Activated T-helper 2 cell treated with anti-CD3 and anti-CD28 coated beads, Interferon-gamma antibody, Interleukin-2, Interleukin-4, amounts not matched to agents 10 μg/mL and 5 μg/mL and 100 μg/mL, durations not matched to agents 14 hours and 24 hours and 36 hours (primary cell): ENCODE results near the gene KCNJ16. TPM values are rescaled to one million over a fixed set of nuclear protein-coding genes. Genes with fewer than 3 reads are reported as not detected.

Experiments used
- DNase-seq: peaks from one replicate; pipeline ENCODE4 v3.0.0; 2021; ENCODE audit warnings: low spot score
- H3K27ac Mint-ChIP-seq: one replicate; pipeline ENCODE4 v1.8.0; 2021; ENCODE audit warnings: mixed read lengths
- H3K27me3 Mint-ChIP-seq: one replicate; pipeline ENCODE4 v1.8.0; 2021; ENCODE audit warnings: low read depth, mixed read lengths
- H3K36me3 Mint-ChIP-seq: one replicate; pipeline ENCODE4 v1.8.0; 2021; ENCODE audit warnings: low read depth, mixed read lengths
- H3K4me1 Mint-ChIP-seq: one replicate; pipeline ENCODE4 v1.8.0; 2021; ENCODE audit warnings: low read depth, mixed read lengths
- H3K4me3 Mint-ChIP-seq: one replicate; pipeline ENCODE4 v1.8.0; 2021; ENCODE audit warnings: low read depth, mild to moderate bottlenecking, moderate library complexity, mixed read lengths
- H3K9me3 Mint-ChIP-seq: one replicate; pipeline ENCODE4 v1.8.0; 2021; ENCODE audit warnings: mixed read lengths
- intact Hi-C: fragments of 100-400 bp; cut with micrococcal nuclease; formaldehyde crosslinking; loops from one replicate; pipeline ENCODE4 v1.15.1; 2023
- total RNA-seq: library from RNA; stranded (reverse); gene quantifications from 2 replicates; pipeline ENCODE4 v1.2.3, GENCODE V29; 2022

Gene KCNJ16
- total RNA-seq, 1 donor from 2014 or later = not detected

DNA sequence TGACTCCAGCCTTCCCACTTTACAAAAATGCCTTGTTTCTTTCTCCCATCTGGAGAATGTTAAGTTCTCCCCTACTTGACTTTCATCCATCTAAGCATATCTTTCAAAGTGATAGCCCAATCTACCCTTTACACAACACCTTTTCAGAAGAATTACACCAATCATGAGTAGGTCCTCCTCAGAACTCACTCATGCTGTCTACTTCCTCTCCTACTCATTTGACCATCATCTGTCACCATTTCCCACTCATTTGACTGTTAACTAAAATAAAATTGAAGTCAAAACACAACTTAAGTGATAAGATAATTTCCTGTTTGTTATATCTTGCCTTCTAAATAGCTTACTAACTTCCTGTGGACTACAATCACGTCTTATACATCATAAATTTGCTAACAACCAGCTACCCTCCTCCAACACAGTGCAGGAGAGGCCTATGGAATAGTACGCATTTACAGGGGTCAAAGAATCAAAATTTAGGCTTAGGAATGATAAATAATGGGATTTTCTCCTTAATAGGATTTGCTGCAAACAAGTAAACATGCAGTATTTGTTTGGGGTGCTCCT lies 16.1 kb downstream of the KCNJ16 start:
- peaks cover 3% of the 10 kb centered on the region for H3K36me3 Mint-ChIP-seq
- peak overlapping the region; percentile 10 for H3K27ac Mint-ChIP-seq
- H3K27me3 Mint-ChIP-seq = no peaks in the 10 kb centered on the region
- DNase-seq = no peak
- H3K4me3 Mint-ChIP-seq = no peak overlapping the region
- intact Hi-C loops = loop anchor here (5.0 kb wide), 1 partner anchor 46 kb away; no protein-coding TSS in a partner anchor
- peaks cover 7% of the 10 kb centered on the region for H3K9me3 Mint-ChIP-seq
- peaks cover 8% of the 10 kb centered on the region for H3K4me1 Mint-ChIP-seq

DNA sequence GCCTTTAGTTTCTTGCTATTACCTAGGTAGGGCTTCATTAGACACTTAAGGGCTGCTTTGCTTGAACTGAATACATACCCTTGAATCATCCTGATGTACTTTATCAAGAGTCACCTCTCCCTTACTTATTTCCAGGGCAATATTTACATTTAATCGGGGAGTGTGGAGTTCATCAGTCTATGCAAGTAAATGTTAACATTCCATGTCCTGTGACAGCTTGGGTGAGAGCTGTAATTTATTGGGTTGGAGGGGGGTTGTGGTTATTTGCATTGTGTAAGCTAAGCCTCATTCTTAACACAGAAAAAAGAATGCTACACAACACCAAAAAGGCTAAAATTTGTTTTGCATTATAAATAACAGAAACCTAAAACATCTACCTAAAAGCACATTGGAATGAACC lies 16.7 kb downstream of the KCNJ16 start:
- H3K4me1 Mint-ChIP-seq = peaks cover 8% of the 10 kb centered on the region
- DNase-seq = no peak
- H3K27ac Mint-ChIP-seq = no peak overlapping the region
- peaks cover 3% of the 10 kb centered on the region for H3K36me3 Mint-ChIP-seq
- peaks cover 7% of the 10 kb centered on the region for H3K9me3 Mint-ChIP-seq
- no peaks in the 10 kb centered on the region for H3K27me3 Mint-ChIP-seq
- intact Hi-C loops = loop anchor here (5.0 kb wide), 1 partner anchor 46 kb away; no protein-coding TSS in a partner anchor
- H3K4me3 Mint-ChIP-seq = no peak overlapping the region

DNA sequence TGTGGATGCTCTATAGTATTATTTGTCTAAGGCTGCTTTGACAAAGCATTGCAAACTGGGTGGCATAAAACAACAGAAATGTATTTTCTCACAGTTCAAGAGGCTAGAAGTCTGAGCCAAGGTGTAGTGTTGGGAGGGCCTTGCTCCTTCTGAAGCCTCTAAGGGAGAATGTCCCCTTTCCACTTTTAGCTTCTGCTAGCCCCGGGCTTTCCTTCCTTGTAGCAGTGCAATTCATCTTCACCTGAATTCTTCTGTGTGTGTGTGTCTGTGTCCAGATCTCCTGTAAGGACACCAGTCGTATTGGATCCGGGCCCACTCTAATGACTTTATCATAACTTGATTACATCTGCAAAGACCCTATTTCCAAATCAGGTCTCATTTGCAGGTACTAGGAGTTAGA lies 18.1 kb downstream of the KCNJ16 start:
- no peak overlapping the region for H3K4me3 Mint-ChIP-seq
- H3K27ac Mint-ChIP-seq = no peak overlapping the region
- intact Hi-C loops = loop anchor here (5.0 kb wide), 1 partner anchor 44 kb away; no protein-coding TSS in a partner anchor
- H3K36me3 Mint-ChIP-seq = peaks cover 3% of the 10 kb centered on the region
- H3K4me1 Mint-ChIP-seq = peaks cover 8% of the 10 kb centered on the region
- no peak for DNase-seq
- H3K27me3 Mint-ChIP-seq = no peaks in the 10 kb centered on the region
- H3K9me3 Mint-ChIP-seq = peaks cover 7% of the 10 kb centered on the region

DNA sequence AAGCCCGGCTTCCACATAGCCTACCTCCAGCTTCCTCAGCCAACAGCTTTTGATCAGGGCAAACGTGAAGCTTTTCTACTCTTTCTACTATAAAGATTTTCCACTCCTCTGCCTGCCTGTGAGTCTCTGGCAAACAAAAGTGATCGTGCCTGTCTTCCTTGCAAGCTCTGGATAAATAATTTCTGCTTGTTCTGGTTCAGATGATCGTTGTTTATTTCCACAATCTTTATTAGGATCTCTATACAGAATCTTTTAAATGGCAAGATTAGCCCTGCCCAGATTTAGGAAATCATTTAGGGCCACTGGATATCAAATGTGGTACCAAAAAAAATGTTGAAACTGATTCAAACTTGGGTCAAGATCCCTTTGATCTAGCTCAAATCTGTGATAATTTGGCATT lies 20.4 kb downstream of the KCNJ16 start:
- no peak overlapping the region for H3K27ac Mint-ChIP-seq
- H3K9me3 Mint-ChIP-seq = peaks cover 7% of the 10 kb centered on the region
- no peaks in the 10 kb centered on the region for H3K27me3 Mint-ChIP-seq
- DNase-seq = no peak
- H3K36me3 Mint-ChIP-seq = peaks cover 3% of the 10 kb centered on the region
- intact Hi-C loops = no loop called here
- H3K4me3 Mint-ChIP-seq = no peak overlapping the region
- H3K4me1 Mint-ChIP-seq = peaks cover 10% of the 10 kb centered on the region

DNA sequence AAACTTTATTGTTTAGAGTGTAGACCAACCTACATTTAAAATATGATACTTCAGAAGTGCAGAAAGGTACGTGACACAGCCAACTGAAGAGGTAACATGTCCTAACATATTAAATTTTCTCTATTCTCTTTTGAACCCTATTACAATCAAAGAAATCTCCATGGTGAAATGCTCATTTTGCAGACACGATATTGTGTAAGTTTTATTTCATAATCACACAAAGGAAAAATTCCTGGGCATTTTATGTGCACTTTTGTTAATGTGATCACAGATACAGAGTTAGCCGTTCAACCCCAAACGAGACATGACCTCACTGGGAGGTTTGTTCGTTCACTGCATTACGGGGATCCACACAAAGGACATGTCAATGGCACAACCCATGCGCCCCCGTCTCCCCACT lies 21.8 kb downstream of the KCNJ16 start:
- Mint-ChIP-seq H3K4me3 (no peak overlapping the region), H3K27ac (no peak overlapping the region), H3K9me3 (no peaks in the 10 kb centered on the region)

DNA sequence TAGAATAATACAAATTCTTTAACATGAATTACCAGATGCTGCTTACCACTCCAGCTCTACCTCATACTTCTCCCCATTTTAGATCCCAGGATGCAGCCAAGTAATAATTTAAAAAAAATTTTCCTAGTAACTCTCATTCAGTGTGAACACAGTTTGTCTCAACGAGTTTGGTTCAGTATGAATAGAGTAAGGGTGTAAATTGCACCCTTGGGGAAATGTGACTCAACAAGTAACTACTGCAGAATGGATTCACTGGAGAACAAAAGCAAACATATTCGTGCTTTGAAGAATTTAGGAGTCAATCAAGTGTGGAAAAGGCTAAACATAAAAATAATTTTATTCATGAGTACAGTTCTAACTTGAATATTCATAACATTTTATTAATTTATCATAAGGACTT lies 23.0 kb downstream of the KCNJ16 start:
- intact Hi-C loops = no loop called here
- H3K27ac Mint-ChIP-seq = no peak overlapping the region
- peaks cover 2% of the 10 kb centered on the region for H3K4me1 Mint-ChIP-seq
- H3K36me3 Mint-ChIP-seq = no peaks in the 10 kb centered on the region
- H3K4me3 Mint-ChIP-seq = no peak overlapping the region
- DNase-seq = no peak
- no peaks in the 10 kb centered on the region for H3K27me3 Mint-ChIP-seq
- H3K9me3 Mint-ChIP-seq = no peaks in the 10 kb centered on the region

More for the DNA sequence above, 21.8 kb downstream of the KCNJ16 start:
- Mint-ChIP-seq H3K4me1 (peaks cover 2% of the 10 kb centered on the region), H3K36me3 (no peaks in the 10 kb centered on the region), H3K27me3 (no peaks in the 10 kb centered on the region)
- intact Hi-C loops = no loop called here
- DNase-seq = no peak

DNA sequence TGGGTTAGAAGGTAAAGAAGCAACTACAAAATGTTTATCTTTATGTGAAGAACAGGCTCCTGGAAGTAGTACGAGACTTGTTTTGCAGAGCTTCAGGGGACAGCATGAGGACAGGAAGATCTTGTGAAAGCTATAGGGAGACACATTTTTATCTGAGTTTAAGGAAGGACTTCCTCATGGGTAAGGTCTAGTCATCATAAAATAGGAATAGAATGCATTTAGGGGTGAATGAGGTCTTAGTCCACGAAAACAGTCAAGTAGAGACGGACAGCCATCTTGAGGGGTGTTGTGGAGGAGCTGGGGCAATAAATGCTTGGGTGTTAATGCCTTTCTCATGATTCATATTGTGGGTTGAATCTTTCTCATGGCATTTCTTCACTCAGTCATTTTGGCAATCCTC lies 24.3 kb downstream of the KCNJ16 start:
- Mint-ChIP-seq H3K27me3 (no peaks in the 10 kb centered on the region), H3K4me1 (peaks cover 2% of the 10 kb centered on the region), H3K36me3 (no peaks in the 10 kb centered on the region), H3K4me3 (no peak overlapping the region), H3K9me3 (no peaks in the 10 kb centered on the region), H3K27ac (no peak overlapping the region)
- no peak for DNase-seq
- intact Hi-C loops = no loop called here

DNA sequence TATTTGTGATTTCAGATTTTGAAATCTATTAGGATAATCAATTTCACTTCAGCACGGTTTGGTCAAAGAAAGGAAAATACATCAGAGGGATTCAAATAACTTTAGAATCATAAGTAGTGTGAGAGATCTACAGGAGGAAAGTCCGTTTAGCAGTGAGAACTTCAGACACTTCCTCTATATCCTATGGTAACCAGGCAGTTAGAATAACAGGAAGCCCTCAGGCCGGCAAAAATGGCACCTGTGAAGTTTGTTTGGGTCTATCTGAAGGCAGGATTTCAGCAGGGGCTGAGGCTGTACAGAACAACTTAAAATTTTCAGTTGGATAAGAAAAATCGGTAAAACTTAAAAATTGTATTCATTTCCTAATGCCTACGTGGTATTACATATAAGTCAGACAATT lies 24.9 kb downstream of the KCNJ16 start:
- H3K4me1 Mint-ChIP-seq = peaks cover 2% of the 10 kb centered on the region
- H3K27ac Mint-ChIP-seq = no peak overlapping the region
- intact Hi-C loops = no loop called here
- no peaks in the 10 kb centered on the region for H3K27me3 Mint-ChIP-seq
- no peak overlapping the region for H3K4me3 Mint-ChIP-seq
- DNase-seq = no peak
- H3K9me3 Mint-ChIP-seq = no peaks in the 10 kb centered on the region
- no peaks in the 10 kb centered on the region for H3K36me3 Mint-ChIP-seq

DNA sequence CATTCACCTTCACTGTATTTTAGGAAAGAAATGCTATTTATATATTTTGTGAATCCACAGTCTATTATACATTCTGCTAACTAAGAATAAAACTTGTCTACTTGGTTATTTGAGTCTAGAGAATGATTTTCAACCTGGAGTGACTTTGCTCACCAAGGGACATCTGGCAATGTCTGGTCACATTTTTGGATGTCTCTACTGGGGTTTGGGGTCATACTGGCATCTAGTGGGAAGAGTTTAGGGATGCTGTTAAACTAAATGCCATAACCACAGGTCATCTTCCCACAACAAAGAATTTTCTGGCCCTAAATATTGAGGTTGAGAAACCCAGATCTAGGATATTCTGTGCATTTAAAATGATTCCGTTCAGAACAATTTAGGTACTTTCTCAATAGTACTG lies 26.0 kb downstream of the KCNJ16 start:
- DNase-seq = no peak
- Mint-ChIP-seq H3K9me3 (no peaks in the 10 kb centered on the region), H3K4me1 (peaks cover 3% of the 10 kb centered on the region), H3K4me3 (no peak overlapping the region), H3K36me3 (no peaks in the 10 kb centered on the region), H3K27me3 (no peaks in the 10 kb centered on the region), H3K27ac (no peak overlapping the region)
- intact Hi-C loops = no loop called here

DNA sequence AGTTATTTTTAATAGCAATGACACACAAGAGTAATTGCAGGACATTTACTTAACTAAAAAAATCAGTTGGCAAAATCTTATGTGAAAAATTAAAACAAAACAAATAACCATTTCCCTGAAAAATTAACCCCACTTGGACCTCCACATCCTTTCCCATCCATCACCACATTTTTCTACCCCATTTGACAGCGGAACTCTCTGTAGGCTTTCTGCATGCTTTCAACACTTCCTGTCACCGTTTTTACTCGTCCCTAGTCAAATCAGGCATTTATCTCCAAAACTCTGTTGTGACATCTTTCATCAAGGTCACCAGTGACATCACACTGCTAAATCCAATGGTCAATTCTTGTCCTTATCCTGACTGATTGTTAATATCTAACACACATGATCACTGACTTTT lies 27.5 kb downstream of the KCNJ16 start:
- DNase-seq = no peak
- H3K4me3 Mint-ChIP-seq = no peak overlapping the region
- no peaks in the 10 kb centered on the region for H3K9me3 Mint-ChIP-seq
- no peak overlapping the region for H3K27ac Mint-ChIP-seq
- intact Hi-C loops = no loop called here
- no peaks in the 10 kb centered on the region for H3K27me3 Mint-ChIP-seq
- peaks cover 6% of the 10 kb centered on the region for H3K4me1 Mint-ChIP-seq
- no peaks in the 10 kb centered on the region for H3K36me3 Mint-ChIP-seq

DNA sequence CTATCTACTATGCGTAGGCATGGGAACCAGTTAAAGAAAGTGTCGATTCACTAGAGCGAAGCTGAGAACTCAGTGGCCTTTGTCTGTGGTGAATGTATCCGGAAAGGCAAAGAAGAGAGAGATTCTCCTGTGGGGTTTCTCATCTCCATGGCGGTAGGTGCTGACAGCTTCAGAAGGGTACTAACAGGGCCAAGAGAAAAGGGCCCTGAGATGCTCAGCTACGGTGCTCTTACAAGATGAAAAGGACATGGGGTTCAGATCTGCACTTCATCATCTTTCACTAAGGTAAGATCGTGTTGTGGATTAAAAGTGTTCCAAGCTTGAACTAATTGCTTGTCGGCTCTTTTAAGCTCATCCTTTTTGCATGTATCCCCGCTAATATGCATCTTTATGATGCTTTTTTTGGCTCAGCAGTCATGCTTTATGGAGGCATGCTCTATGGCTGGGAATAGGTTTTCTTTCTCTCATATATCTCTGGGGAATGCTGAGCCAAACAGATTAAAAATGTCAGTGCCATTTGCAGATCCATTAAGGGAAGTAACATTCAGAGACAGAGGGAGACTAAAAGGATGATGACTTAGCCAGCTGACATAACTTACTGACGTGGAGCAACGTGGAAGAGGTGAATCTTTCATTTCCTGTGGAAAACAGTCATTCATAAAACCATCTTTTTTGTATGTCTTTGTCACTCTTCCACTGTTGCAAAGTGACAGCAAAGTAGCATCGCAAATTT lies 29.9 kb downstream of the KCNJ16 start:
- Mint-ChIP-seq H3K9me3 (no peaks in the 10 kb centered on the region), H3K27ac (no peak overlapping the region), H3K27me3 (no peaks in the 10 kb centered on the region), H3K4me1 (peaks cover 5% of the 10 kb centered on the region), H3K36me3 (no peaks in the 10 kb centered on the region), H3K4me3 (no peak overlapping the region)
- intact Hi-C loops = no loop called here
- no peak for DNase-seq

DNA sequence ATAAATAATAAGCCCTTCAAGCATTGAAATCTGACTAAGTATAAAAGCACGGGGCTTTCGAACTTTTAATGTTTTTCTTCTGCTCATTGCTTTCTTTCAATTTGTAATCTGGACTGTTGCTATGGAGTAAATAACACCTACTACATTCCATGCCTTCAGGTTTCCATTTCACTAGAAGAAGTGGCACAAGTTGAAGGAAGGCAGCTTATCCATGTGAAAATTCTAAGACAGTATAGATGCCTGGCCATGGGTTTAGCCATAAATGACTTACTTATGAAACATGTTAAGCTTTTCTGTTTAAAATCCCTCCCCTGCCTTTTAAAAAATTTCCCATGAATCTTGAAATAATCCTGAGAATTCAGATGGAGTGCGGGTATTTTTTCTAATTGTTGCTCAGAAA lies 30.6 kb downstream of the KCNJ16 start:
- intact Hi-C loops = loop anchor here (2.0 kb wide), 1 partner anchor 31 kb away; no protein-coding TSS in a partner anchor
- no peak overlapping the region for H3K27ac Mint-ChIP-seq

DNA sequence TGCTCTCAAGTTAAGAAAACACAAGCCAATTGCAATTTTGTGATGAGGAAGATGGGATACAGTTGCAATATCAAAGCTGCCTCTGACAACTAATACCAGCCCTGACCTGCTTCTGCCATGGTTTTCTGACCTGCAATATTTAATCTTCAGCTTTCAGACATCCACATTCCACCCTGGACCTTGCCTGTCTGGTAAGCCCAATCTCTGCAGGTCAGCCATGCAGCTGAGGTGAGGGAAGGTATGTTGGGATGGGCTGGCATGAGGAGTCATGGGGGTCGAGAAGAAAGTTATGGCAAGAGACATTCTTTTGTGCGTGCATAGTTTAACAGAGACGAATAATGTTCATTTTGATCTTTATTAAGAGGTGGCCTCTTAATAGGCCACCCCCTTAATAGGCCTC lies 31.5 kb downstream of the KCNJ16 start:
- no peaks in the 10 kb centered on the region for H3K9me3 Mint-ChIP-seq
- H3K4me3 Mint-ChIP-seq = no peak overlapping the region
- no peak for DNase-seq
- H3K4me1 Mint-ChIP-seq = peaks cover 5% of the 10 kb centered on the region
- no peaks in the 10 kb centered on the region for H3K27me3 Mint-ChIP-seq
- intact Hi-C loops = loop anchor here (2.0 kb wide), 1 partner anchor 30 kb away; no protein-coding TSS in a partner anchor
- no peak overlapping the region for H3K27ac Mint-ChIP-seq
- no peaks in the 10 kb centered on the region for H3K36me3 Mint-ChIP-seq

More for the DNA sequence above, 30.6 kb downstream of the KCNJ16 start:
- no peak for DNase-seq
- Mint-ChIP-seq H3K9me3 (no peaks in the 10 kb centered on the region), H3K4me1 (peaks cover 5% of the 10 kb centered on the region), H3K27me3 (no peaks in the 10 kb centered on the region), H3K4me3 (no peak overlapping the region), H3K36me3 (no peaks in the 10 kb centered on the region)
